Measurements from ENCODE around the gene DOCK2. TPM values are rescaled to one million over a fixed set of nuclear protein-coding genes. Genes with fewer than 3 reads are reported as not detected.

DOCK2 gene
- total and polyA plus RNA-seq, 2 donors (not counting 3 experiments of a cell fraction or from before 2014, with no cell fraction given), result 0.62 to 4.8 TPM

DNA sequence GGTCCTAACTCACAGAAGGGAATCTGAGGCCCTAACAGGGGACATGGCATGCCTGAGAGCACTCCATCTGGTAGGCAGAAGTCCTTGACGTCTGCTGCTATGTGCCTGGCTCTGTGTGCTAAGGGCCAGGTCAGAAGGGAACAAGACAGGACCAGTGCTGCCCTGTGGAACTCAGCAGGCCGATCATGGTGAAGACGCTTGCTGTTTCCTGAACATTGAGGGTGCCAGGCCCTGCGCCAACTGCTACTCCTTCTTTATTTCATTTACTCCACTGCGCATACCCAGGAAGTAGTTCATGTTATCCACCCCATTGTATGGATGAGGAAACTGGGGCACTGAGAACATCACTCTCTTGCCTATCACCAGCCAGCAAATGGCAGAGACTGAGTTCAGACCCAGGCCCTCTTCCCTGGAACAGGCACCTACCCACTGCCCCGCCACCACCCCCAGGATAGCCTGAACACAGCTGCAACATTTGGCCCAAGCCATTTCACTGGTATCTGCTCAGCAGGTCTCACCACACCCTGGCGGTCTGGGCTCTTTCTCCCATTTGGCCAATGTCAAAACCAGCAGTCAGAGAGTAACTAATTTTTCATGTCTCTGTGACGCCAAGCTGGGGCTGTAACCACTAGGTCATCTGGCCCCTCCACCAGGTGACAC is 443.8 kb downstream of the DOCK2 start:
- POLR2A ChIA-PET, result no interaction called here
- no peak for DNase-seq (ENCODE audit: low read depth, low spot score)
- intact Hi-C loops (cut with micrococcal nuclease), result no loop called here
- CTCF ChIA-PET, result interaction anchor here (0.8 kb wide), 1 partner anchor 10 kb away, joined by 4 read pairs; no protein-coding TSS in a partner anchor
- FAIRE-seq, result no peak
- Histone ChIP-seq H3K27me3 (ENCODE audit: control insufficient read depth in 2 of 2, insufficient read depth in 2 of 2, low read length in 2 of 2) (peaks cover 0 to 9% of the 10 kb centered on the region in 2 experiments), H3K4me3 (replicated peaks in 1 of 3; ENCODE audit: insufficient read depth in 1 of 3, low read depth in 1 of 3, low read length in 3 of 3) (no peak overlapping the region), H2AFZ (ENCODE audit: low read depth, low read length) (no peak overlapping the region), H3K79me2 (ENCODE audit: control insufficient read depth, insufficient read depth, low read length) (no peaks in the 10 kb centered on the region), H3K36me3 (ENCODE audit: control insufficient read depth in 2 of 2, extremely low read depth in 1 of 2, insufficient read depth in 2 of 2, low read length in 2 of 2) (no peaks in the 10 kb centered on the region), H3K9me3 (replicated peaks; ENCODE audit: control insufficient read depth, insufficient read depth, low read length) (no peaks in the 10 kb centered on the region), H4K20me1 (replicated peaks; ENCODE audit: control insufficient read depth, extremely low read depth, insufficient read depth, low read length) (no peaks in the 10 kb centered on the region), H3K9ac (replicated peaks; ENCODE audit: extremely low read depth, insufficient read depth, low read length) (no peak overlapping the region), H3K27ac (ENCODE audit: insufficient read depth, low read depth, low read length) (no peak overlapping the region), H3K4me2 (ENCODE audit: insufficient read depth, low read length) (no peak overlapping the region), H3K9me1 (replicated peaks; ENCODE audit: control insufficient read depth, extremely low read depth, insufficient read depth, low read length) (no peaks in the 10 kb centered on the region), H3K4me1 (ENCODE audit: control insufficient read depth, extremely low read depth, insufficient read depth, low read length) (no peaks in the 10 kb centered on the region)
- BruUV-seq (replicated peaks), result no TSS peak
- dilution Hi-C loops (cut with MboI; ENCODE audit: extremely low pct_ligation_motif_present, low sequenced_read_pairs), result loop anchor here (25.0 kb wide), 1 partner anchor 106 kb away; no protein-coding TSS in a partner anchor
- TF ChIP-seq, protein P1, sequence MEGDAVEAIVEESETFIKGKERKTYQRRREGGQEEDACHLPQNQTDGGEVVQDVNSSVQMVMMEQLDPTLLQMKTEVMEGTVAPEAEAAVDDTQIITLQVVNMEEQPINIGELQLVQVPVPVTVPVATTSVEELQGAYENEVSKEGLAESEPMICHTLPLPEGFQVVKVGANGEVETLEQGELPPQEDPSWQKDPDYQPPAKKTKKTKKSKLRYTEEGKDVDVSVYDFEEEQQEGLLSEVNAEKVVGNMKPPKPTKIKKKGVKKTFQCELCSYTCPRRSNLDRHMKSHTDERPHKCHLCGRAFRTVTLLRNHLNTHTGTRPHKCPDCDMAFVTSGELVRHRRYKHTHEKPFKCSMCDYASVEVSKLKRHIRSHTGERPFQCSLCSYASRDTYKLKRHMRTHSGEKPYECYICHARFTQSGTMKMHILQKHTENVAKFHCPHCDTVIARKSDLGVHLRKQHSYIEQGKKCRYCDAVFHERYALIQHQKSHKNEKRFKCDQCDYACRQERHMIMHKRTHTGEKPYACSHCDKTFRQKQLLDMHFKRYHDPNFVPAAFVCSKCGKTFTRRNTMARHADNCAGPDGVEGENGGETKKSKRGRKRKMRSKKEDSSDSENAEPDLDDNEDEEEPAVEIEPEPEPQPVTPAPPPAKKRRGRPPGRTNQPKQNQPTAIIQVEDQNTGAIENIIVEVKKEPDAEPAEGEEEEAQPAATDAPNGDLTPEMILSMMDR (IDR thresholded peaks at IDR 0.05; ENCODE audit: extremely low read depth in 1 of 2, insufficient read depth in 1 of 2, low read depth in 1 of 2, low read length in 2 of 2), result no peak
- TF ChIP-seq GATA2 (IDR thresholded peaks at IDR 0.05; ENCODE audit: insufficient read depth, insufficient read length, low read depth, low read length) (no peak), JUN (IDR thresholded peaks at IDR 0.05; ENCODE audit: borderline replicate concordance, insufficient read depth, insufficient read length, low read depth) (no peak), POLR2A (IDR thresholded peaks at IDR 0.05; ENCODE audit: low read depth, low read length) (no peak), POLR2AphosphoS5 (IDR thresholded peaks at IDR 0.05; ENCODE audit: insufficient read depth, low read depth, low read length) (no peak), MAX (IDR thresholded peaks at IDR 0.05; ENCODE audit: insufficient read depth, insufficient read length) (no peak), EZH2 (IDR thresholded peaks at IDR 0.05; ENCODE audit: borderline replicate concordance, low read depth, low read length, severe bottlenecking) (no peak), MYC (IDR thresholded peaks at IDR 0.05; ENCODE audit: low read depth, low read length) (no peak), FOS (IDR thresholded peaks at IDR 0.05; ENCODE audit: borderline replicate concordance, insufficient read depth, low read length) (no peak)
